Upper lobe of left lung (tissue), 4 donors: ENCODE measurements around the gene OR1N1.
"Not testable (repeated sequence)": the region's sequence is repeated elsewhere in the genome, so short reads cannot be mapped to it uniquely, and the experiment has no call there.

ENCODE experiments used
- CTCF ChIP-seq, 6 experiments: fragments of 450-650 bp in 4 of 6; fragments of 200-600 bp in 2 of 6; sonication (generic) in 2 of 6; IDR thresholded peaks; one replicate each; pipeline ENCODE4 v1.5.1; 2016 to 2019; ENCODE audit warnings: antibody characterized with exemption in 6 of 6
- POLR2A ChIP-seq, 4 donors: fragments of 450-650 bp; IDR thresholded peaks; one replicate each; pipeline ENCODE4 v1.5.1; 2016 to 2017; ENCODE audit warnings: antibody characterized with exemption in 4 of 4, mild to moderate bottlenecking in 2 of 4
- POLR2AphosphoS5 ChIP-seq, 2 donors: sonication (generic); formaldehyde crosslinking; IDR thresholded peaks; one replicate each; pipeline ENCODE4 v1.5.1; 2017; ENCODE audit warnings: antibody characterized with exemption in 2 of 2

- TF ChIP-seq CTCF, POLR2A, POLR2AphosphoS5 (IDR thresholded peaks at IDR 0.05): not testable (repeated sequence)
These were observed 4.1 kb upstream of the OR1N1 start for GRCh38 chr9:122531157-122531556.
